AG08395 (cell line): ENCODE measurements around the gene RBP5.
A peak's percentile ranks its signal among the peaks of the same experiment; 100 is the strongest.

Experiments used
- DNase-seq: peaks from one replicate; pipeline ENCODE4 v3.0.0; 2012; ENCODE audit warnings: mixed read lengths, low spot score

Gene RBP5

GRCh38 chr12:7101047-7101693 is 27.5 kb downstream of the RBP5 start:
- DNase-seq: no peak

GRCh38 chr12:7100239-7100638 is 28.4 kb downstream of the RBP5 start:
- DNase-seq: no peak

GRCh38 chr12:7099290-7099996 is 29.2 kb downstream of the RBP5 start:
- no peak for DNase-seq

- DNase-seq: no peak
Measured at GRCh38 chr12:7096979-7097378, 31.7 kb downstream of the RBP5 start.

- DNase-seq: no peak
Measured at GRCh38 chr12:7096006-7096932, 32.4 kb downstream of the RBP5 start.

- peak; percentile 62 for DNase-seq
Measured at GRCh38 chr12:7093892-7094291, 34.8 kb downstream of the RBP5 start.

GRCh38 chr12:7093486-7093885 is 35.2 kb downstream of the RBP5 start:
- DNase-seq: no peak

GRCh38 chr12:7092986-7093460 is 35.7 kb downstream of the RBP5 start:
- DNase-seq: no peak

GRCh38 chr12:7092229-7092985 is 36.3 kb downstream of the RBP5 start, which contains the start of gene C1R:
TSS of gene C1R (minus strand) at chr12:7092445. CDS start at chr12:7092388, 57 bp downstream.
- peak; percentile 88 for DNase-seq

GRCh38 chr12:7091660-7092228 is 36.9 kb downstream of the RBP5 start:
- DNase-seq: peak; percentile 22

- DNase-seq: no peak
Measured at GRCh38 chr12:7091171-7091570, 37.5 kb downstream of the RBP5 start.

GRCh38 chr12:7090222-7090998 is 38.3 kb downstream of the RBP5 start:
- no peak for DNase-seq

- DNase-seq: no peak
Measured at GRCh38 chr12:7089196-7089871, 39.4 kb downstream of the RBP5 start.

GRCh38 chr12:7083125-7083524 is 45.6 kb downstream of the RBP5 start:
- DNase-seq: no peak

- no peak for DNase-seq
Measured at GRCh38 chr12:7081037-7081436, 47.7 kb downstream of the RBP5 start.

GRCh38 chr12:7079826-7080125 is 48.9 kb downstream of the RBP5 start:
- DNase-seq: no peak

GRCh38 chr12:7078163-7078562 is 50.5 kb downstream of the RBP5 start:
- no peak for DNase-seq

GRCh38 chr12:7076493-7076892 is 52.2 kb downstream of the RBP5 start:
- no peak for DNase-seq

GRCh38 chr12:7075939-7076338 is 52.8 kb downstream of the RBP5 start:
- DNase-seq: peak; percentile 58

- no peak for DNase-seq
Measured at GRCh38 chr12:7075518-7075917, 53.2 kb downstream of the RBP5 start.
